Medulla oblongata (tissue), 1 donor: ENCODE data around the gene ME3.
"Not testable (repeated sequence)": the region's sequence is repeated elsewhere in the genome, so short reads cannot be mapped to it uniquely, and the experiment has no call there.

Experiments
- DNase-seq: peaks from one replicate; pipeline ENCODE4 v3.0.0-alpha.2; 2015; ENCODE audit errors: extremely low spot score

ME3 gene

DNA sequence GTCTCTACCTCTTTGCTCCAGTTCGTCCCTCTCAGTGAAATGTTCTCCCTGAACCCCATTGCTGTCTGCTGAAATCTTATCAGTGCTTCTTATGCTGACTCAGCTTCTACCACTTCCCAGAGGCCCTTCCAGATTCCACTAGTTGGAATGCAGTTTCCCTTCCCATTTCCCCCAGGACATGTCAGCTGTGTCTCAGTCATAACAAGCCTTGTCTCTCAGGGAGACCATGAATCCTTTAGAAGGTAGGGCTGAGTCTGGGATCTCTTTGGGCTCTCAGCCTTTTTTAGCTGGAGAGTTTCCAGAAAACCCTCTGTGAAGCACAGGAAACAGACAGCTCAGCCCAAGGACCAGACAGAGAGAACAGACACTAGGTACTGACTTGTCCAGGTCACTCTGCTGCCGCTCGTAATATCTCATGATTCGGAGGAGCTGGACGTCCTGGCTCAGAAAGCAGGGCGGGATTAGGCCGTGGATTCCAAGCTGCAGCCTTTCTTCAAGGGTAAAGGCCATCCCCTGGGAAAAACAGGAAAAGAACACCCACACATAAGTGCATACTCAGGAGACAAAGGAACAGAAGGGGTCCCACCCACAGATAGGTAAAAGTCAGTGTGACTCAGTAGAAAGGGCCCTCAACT, 113.0 kb downstream of the ME3 start:
- DNase-seq, result peak; percentile 34

DNA sequence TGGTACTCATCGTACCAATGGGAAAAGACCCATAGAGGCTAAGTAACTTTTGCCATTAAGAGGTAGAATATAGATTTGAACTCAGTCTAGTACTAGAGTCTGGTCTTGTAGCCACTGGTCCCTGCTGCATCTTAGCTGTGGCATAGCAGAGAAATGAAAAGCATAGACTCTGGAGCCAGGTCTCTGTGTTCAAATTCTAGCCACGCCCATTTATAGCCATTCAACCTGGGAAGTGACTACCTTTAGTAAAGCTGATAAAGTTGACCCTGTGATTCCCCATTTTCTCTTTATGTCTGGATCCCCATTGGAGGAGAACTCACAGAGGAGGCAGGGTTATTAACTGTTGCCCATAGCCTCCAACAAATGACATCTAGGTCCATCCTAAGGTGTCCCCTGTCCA, 113.6 kb downstream of the ME3 start:
- no peak for DNase-seq

DNA sequence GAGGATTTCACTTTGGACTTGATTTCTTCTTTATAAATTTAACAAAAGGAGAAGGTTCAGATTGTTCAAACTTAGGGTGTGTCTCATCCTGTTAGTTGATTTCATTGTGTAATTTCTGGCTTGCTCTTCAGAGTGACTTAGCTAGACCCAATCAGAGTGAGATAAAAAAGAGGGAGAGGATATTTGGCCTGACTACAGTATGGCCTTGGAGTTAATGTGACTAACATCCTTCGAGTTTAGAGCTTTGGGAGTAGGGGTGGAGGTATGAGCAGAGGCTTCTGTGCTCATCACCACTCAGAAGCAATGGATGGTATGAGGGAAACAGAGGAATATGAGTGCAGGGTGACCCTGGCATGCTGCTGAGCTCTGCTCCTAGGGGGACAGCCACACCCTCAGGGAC, 114.2 kb downstream of the ME3 start:
- DNase-seq, result no peak

DNA sequence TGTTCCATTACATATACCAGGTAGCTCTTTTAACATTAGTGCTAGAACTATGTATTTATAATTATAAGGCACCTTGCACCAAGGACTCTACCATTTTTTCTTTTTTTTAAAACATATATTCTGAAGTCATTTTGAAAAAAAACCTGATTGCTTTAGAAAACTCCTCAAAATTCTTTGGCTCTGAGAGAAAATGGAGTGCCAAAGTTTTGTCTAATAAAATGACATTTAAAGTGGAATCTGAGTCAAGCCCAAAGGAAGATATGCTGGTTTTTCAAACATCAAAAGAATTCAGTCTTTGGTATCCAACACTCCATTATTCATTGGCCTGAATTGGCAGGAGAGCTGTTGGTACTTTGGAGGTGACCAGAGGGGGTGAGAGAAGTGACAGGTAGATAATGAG, 116.5 kb downstream of the ME3 start:
- no peak for DNase-seq

DNA sequence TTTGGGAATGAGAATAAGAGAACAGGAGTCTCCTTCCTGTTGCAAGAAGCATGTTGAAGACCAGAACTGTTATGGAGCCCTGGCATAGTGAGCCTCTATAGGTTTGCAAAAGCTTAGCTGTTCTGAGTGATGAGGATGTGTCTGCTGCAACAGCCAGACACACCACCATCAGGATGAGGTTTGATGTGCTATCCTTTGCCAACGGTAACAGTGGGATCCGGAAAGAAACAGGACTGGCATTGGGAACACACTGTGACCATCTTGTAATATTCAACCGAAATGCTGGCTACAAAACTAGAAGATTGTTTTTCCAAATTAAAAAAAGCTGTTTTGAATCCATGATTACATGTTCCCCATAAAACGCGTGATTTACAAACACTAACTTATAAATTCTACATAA, 117.0 kb downstream of the ME3 start:
- no peak for DNase-seq

DNA sequence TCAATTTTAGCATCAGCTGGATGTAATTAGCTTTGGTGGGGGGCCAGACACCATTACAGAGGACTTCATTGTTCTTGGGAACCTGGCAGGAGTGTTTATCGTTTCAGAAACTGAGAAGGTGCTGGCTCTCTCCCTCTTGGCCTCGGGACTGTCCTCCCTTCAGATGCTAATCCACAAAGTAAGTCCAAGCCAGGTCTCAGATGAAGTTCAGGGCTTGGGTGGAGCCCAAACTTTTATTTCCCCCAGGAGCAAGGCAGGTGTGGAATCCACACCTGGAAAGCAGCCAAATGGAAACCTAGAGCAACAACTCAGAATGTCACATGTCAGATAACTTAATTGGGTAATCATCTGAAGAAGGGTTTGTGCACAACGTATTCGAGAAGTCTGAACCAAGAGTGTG, 119.2 kb downstream of the ME3 start:
- DNase-seq, result no peak

DNA sequence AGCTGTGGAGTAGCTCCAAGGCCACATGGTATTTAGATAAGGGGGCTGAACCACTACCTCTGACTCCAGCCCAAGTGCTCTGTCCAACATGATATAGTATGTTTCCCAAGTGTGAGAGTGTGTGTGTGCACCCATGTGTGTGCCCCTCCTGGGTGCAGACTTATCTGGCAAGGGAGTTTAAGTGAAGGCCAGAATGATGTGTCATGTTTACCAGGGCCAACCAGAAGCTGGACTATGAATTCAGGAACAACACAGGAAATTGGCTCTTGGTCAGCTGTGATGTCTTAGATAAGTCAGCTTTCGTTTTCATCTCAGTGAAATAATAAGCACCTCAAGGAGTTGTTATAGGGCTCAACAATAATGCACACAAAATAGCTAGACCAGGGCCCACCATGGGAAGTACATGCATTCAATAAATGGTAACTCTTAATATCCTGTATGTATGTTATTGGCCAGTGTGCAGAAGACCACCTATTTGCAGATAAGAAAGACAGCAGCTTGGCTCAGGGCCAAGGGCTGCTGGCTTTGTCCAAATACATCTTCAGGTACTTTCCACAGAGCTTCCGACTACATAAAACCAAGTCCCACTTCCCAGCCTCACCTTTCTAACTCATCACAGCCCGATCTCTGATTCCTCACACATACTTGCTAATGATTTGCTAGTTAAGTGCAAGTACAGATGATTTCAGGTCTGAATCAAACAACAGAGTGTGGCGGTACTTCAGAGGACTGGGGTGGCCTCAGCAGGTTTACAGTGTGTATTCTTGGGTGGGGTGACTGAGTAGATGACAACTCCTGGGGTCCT, 120.9 kb downstream of the ME3 start:
- no peak for DNase-seq

DNA sequence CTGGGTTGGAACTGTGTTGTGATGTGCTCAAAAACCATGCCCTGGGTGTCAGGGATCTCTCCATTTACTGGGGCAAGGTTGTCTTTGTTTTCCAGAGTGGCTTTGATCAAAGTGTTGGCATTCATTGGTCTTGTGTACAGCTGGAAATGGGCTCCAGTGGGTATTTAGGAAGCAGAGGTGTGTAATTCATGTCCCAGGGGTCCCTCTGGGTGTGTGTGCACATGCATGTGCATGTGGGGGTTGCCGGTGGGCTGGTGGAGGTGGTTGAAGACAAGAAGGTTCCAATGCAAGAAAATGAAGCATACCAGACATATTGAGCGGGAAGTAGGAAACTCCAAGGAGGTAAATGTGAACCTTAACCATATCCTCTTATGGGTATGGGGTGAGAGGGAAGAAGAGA, 121.7 kb downstream of the ME3 start:
- DNase-seq, result no peak

DNA sequence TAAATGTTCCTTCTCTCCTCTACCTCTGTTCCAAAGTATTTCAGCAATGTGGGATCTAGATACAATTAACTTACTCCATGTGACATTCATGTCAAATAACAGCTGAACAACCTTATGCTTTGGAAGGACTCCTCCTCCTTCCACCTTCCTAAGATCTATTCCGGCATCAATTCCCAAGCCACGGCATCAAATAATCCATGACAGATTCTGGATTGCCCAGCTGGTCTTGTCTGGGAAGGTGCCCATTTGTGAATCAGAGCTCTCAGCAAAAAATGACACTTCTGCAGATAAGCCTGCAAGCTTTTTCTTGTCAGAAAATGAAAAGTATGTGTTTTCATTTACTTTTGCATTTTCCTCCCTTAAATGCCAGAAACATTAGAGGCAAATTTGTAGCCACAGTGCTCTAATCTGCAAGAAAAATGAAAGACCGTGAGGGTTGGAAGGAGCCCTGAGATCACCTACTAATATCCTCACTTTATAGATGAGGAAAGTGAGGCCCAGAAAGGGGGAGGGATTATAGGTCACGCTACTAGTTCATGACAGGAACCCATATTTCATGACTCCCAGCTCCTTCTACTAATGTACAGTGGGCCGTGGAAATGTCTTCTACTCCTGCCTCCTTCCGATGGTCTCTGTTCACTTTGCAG, 124.0 kb downstream of the ME3 start:
- no peak for DNase-seq

DNA sequence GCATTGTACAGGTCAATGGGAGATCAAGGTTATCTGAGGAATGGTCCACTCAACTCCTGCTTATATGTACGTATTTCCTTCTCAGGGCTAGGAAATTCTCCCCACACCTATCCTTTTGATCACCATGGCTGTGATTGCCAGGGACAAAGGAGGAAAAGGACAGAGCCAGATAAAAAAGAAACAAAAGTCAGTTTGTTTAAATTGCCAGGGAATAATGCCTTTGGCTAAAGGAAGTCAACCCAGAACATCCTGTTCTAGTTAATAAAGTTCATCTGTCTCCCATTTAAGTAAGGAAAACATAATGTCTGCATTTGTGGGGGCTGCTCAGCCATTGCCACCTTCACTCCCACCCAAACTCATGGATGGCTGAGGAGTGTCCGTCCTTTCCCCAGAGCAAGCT, 124.7 kb downstream of the ME3 start:
- DNase-seq, result no peak

DNA sequence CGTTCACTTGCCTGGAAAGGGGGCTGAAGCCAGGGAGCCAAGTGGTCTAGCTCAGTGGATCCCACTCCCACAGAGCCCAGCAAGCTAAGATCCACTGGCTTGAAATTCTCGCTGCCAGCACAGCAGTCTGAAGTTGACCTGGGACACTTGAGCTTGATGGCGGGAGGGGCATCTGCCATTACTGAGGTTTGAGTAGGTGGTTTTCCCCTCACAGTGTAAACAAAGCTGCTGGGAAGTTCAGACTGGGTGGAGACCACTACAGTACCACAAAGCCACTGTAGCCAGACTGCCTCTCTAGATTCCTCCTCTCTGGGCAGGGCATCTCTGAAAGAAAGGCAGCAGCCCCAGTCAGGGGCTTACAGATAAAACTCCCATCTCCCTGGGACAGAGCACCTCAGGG, 131.1 kb downstream of the ME3 start:
- not testable (repeated sequence) for DNase-seq

DNA sequence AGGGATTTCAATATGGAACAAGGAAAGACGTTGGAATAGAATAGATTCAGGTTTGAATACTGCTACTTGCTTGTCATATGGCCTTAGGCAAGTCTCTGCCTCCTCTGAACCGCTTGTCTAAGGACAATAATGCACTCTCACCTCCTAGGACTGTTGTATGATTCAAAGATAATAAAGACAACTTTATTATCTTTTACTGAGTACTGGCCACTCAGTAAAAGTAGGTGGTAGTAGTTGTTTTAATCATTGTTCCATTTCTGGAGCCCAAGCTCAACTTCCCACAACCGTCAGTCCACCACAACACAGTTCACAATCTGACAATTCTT, 134.2 kb downstream of the ME3 start:
- DNase-seq, result no peak

DNA sequence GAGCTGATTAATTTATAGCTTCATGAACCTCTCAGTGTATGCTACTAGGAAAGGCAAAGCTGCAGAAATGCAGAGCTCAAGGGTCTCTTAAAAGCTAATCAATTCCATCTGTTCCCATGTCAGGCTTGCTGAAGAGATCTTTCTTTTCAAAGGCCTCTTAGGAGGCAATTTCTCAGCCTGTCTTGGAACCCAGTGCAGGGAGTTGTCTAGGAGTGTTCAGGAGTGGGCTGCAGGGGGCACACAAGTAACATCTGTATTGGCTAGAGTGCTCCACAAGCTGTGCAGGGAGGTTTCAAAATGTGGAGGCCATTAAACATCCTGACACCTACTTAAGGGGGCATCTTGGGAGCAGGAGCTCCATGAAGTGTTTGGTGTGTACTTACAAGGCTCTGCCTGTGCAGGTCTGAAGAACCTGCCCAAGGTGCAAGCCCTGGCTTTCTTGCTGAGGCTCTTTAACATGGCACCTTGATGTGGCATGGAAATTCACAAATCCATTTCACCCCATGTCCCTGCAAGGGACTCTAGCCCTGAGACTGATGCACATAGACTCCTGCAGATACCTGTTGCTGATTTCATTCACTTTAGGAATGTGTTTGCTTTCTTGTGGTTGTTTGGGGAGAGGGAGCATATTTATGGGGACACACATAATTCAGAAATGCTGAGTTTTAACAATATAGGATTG, 134.7 kb downstream of the ME3 start:
- DNase-seq, result no peak

DNA sequence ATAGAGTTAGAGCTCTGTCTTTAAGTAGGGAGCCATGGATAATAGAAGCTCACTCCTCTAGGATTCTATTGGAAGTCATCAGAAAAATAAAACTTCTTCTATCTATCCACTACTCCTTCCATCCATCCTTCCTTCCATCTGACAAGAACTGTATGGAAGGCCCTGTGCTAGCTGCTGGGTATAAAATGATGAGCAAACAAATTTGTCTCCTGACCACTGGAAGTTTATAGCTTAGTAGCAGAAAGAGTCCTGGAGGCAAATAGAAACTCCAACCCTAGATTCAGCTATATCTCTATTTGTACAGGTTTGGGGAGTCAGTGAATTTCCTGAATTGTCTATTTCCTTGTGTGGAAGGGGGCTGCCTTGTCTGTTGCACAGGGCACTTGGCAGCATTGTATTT, 136.6 kb downstream of the ME3 start:
- no peak for DNase-seq

DNA sequence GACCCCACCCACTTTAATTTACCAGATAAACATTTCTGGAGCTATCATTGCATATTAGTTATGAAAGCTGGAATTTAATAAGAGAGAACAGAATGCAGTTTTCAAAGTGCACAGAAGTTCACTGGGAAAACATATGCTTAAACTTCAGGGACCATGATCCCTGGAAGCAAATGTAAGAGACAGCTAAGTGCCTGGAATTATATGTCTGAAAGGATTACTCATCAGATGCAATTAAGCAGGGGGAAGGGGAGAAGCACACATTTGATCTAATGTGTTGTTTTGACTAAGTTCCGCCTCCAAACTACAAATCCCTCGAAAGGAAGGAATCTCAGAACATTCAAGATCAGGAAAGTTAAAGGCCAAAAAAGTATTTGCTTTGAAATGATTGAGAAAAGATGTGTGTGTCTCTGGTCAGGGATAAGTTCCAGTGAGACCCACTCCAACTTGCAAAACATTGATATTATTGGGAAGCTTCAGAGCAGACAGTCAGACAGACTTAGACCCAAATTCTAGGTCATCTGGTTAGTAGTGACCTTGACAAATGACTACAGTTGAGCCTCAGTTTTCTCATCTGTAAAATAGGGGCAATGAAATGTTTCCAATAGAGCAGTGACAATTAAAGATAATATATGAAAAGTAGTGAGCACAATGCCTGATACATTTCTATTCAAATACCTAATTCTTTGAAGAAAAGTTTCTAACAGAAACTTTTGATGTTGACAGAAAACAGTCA, 147.6 kb downstream of the ME3 start:
- no peak for DNase-seq

DNA sequence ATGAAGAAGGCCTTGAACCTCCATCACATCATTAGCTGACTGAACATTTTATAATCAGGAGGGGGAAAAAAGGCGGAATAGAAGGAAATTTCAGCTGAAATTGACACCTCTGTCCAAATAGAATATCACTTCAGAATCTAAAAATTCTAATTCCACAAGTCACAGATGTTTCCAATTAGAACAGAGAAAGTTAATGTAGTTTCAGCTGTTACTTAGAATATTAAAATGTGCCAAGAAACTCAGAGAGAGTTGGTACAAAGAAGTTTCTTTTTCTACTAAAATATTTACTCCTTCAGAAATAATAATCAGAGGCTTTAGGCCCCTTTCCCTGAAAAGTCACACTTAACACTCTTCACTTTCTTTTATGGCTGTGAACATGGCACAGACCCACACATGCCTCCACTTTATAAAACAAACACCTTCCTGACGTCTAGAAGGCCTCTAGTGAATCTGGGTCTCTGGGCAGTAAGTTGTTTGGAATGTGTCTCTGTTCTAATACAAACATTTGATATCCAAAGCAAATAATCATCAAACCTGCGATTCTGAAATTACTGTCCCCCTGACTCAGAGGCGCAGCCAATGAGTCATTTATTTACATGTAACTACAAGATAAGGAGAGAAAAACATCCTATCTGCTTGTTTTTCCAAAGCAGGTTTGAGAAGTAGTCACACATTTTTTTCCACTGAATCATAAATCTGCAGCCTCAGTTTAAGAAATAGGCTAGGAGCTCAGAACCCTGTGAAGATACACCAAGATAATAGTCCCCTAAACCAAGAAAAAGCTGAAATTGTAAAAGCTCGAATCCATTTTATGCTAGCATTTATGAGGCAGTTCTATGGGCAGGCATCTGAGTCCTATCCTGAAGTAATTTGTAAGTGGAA, 148.4 kb downstream of the ME3 start:
- no peak for DNase-seq

DNA sequence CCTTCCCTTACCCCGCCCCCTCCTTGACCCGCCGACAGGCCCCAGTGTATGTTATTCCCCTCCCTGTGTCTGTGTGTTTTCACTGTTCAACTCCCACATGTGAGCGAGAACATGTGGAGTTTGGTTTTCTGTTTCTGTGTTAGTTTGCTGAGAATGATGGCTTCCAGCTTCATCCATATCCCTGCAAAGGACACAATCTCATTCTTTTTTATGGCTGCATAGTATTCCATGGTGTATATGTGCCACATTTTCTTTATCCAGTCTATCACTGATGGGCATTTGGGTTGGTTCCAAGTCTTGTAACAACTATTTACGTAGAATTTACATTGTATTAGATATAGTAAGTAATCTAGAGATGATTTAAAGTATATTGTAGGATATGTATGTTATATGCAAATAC, 149.9 kb downstream of the ME3 start:
- not testable (repeated sequence) for DNase-seq

DNA sequence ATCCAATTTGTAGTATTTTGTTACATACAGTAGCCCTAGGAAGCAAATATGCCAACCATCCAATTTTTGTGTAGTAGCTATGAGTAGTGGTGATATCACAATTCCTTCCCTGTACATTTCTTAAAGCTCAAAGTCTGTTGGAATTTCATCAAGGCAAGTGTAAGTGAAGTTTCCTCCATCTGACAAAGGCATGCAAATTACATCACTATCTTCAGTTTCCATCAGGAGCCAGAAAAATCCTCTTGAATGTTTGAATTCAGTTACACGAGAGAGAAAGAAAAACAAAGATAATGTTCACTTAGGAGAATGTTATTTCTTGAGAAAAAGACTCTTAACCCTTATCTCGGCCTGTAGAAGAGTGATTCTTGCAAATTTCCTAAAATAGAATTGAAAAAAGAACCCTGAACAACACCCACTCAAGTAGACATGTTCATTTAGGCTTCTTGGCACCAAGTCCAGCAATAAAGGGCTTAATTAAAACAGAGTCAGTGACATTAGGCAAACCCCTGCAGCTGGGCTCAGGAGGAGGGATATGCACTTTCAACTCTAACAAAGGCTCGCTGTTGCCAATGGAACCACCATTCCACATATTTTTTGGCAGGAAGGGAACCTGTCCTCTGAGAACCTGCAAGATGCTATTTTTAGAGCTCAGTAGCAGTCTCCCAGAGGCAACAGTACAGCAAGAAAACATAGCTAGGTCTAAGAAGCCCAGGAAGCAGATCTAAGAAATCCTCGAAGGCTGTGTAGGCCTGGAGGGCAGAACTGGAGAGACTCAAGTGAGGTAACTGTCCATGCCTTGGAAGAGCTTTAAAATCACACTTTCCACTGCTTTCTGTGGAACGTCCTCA, 153.1 kb downstream of the ME3 start:
- no peak for DNase-seq

DNA sequence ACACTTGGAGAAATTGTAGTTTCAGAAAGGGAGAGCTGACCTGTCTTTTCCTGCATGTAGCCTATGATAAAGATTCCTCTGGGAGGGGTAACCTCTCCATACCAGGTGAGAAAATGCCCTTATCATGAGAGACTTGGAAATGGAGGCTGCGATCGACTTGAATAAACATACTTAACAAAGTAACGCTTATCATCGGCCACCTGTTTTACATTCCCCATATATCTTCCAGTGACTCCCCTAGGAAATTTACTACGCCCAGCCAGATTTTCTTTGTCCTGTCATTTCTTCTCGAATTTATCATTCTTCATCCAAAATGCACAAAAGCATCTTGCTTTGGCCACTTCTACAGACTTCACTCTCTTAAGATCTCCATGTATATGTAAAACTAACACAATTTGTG, 154.2 kb downstream of the ME3 start:
- no peak for DNase-seq

DNA sequence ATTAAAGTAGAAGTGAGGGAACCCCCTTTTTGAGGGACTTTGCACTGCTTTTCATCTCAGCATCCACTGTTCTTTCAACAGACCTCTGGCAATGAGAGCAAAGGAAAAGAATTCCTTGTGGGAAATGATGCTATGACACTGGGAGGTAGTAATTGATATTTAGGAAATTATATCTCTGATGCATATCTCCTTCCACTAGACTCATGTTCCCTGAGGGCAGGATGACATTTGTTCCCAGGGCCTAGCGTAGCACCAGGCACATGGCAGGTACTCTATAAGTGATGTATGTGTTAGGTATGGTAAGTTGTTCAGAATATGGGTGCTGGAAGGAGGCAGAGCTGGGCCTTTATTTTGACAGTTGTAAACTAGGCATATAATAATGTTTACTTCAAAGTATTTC, 154.9 kb downstream of the ME3 start:
- DNase-seq, result no peak
